Limb (tissue), 2 donors: ENCODE data around the gene TMTC2.
A peak's percentile ranks its signal among the peaks of the same experiment; 100 is the strongest.
"Not testable (repeated sequence)": the region's sequence is repeated elsewhere in the genome, so short reads cannot be mapped to it uniquely, and the experiment has no call there.

Experiments
- DNase-seq, 2 donors: peaks; one replicate each; pipeline ENCODE4 v3.0.0-alpha.2; 2016; ENCODE audit errors: extremely low spot score in 2 of 2

The TMTC2 gene

GRCh38 chr12:82839796-82840195 is 153.1 kb downstream of the TMTC2 start:
- DNase-seq = no peak

DNA sequence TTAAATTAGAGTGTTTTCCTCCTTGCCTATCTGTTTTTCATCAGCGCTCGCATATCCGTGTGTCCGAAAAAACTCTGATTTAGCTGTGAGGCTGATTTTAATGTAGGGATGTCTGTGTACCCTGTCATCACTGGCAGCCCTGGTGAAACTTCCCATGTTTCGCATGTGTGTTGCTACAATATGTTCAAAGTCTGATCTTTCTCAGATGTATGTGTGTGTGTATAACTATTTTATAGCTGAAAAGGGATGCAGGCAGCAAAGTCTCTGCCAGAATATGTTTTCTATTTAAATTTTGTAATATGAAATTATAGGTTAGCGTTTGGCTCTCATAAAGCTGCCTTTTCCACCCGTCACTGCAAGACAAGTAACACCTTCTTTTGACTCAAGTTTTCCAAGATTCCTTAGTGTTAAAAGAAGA is 154.8 kb downstream of the TMTC2 start:
- peak in 1 of 2 donors; percentile 57 for DNase-seq

GRCh38 chr12:82842480-82842879 is 155.8 kb downstream of the TMTC2 start:
- DNase-seq = no peak

GRCh38 chr12:82845076-82845475 is 158.4 kb downstream of the TMTC2 start:
- DNase-seq = not testable (repeated sequence)

- no peak for DNase-seq
Observed at GRCh38 chr12:82848845-82849244, 162.1 kb downstream of the TMTC2 start.

DNA sequence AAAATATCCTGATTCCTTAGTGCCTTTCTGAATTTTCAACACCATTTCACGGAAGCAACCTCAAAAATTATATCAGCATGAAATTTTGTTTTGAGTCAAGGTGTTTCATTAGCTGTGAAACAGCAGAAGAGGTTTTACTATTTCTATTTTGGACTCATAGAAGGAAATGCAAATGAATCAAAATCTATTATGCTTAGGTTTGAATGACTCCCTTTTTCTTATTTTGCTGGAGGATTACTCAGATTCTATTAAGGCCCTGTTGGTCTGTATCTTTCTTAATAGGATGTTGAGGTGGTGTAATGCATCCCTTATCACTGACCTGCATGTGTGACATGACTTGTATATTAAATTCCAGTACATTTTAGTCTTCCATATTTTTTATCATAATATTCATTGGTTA is 165.8 kb downstream of the TMTC2 start:
- no peak for DNase-seq

DNA sequence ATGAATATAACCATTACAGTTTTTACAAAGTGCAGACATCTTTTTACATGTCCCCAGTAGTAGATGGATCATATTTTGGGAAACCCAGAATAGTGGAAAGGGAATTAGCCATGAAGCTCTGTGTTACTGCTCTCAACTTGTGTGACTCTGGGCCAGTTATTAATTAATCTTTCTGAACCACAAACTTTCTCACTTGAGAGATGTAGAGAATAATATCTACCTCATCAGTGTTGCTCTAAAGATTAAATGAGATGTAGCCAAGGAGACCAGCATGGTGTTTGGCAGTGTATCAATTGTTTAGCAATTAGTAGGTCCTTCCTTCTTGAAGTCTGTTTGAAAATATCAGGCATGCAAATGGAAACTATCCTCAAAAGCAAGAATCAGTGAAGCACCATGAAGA is 169.2 kb downstream of the TMTC2 start:
- no peak for DNase-seq

DNA sequence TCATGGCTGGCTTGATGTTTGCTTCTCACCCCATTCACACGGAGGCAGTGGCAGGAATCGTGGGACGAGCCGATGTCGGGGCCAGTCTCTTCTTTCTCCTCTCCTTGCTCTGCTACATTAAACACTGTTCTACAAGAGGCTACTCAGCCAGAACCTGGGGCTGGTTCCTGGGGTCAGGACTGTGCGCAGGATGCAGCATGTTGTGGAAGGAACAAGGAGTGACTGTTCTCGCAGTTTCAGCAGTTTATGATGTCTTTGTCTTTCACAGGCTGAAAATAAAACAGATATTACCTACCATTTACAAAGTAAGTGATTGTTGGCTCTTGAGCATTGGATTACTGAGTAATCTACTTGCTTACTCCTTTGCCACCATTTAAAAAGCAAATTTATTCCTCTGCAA is 170.6 kb downstream of the TMTC2 start:
- DNase-seq = no peak

DNA sequence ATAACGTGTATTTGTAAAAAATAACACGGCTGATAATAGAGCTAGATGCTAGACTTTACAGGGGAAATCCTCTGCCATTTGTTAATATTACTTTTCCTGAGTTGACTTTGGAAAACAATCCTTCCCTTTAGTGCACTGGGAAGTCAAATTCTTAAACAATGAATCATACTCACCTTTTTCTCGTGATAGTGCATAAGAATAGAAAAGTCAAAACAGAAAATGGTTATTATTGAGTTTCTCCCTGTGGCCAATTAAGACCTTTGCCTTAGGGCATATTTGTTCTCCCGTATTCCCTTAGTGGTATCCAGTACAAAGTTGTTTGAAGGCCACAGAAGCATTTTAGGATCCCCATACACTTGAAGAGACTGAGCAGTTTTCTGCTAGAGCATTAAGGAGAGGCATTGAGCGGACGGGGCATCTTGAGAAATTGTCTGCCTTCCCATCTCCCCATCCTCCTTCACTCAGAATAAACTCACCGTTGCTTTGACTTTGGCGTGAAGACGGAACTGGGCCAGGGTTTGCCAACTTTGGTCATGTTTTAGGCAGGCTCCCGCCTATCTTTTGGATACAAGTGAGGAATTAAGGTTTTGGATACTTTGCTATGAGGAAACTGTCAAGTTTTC is 171.3 kb downstream of the TMTC2 start:
- no peak for DNase-seq

GRCh38 chr12:82858534-82858917 is 171.8 kb downstream of the TMTC2 start:
- no peak for DNase-seq

DNA sequence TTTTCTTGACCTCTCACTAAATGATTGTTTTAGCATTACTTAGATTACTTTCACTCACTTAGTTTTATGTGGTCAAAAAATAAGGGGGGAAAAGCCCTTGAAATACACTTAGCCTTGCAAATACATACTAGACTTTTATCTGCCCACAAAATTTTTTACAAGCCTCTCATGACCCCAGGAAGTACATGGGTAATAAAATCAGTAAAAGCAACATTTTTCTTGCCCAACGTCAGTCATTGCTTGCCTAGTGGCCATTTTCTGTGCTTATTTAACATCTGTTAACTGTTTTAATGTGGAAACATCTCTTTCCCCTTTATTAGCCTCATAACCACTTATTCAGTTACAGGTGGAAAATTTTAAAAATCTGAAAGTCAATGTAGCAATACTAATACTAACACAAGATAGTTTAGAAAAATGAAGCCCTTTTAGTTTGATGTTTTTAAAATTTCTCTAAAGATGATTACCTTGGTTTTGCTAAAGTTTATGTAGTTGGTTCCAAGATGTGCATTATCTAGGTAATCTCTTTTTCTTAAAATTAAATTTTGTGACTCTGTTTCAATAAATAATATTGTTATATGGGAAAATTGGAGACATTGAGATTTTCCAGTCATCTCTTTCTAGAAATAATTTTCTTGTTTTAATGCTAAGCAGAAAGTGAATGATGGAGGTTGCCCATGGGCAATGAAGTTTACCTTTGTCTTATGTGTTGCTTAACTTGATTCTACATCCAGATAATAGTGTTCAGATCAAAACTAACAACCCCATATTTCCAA is 175.5 kb downstream of the TMTC2 start:
- no peak for DNase-seq

GRCh38 chr12:82862876-82863649 is 176.4 kb downstream of the TMTC2 start:
- DNase-seq = no peak

DNA sequence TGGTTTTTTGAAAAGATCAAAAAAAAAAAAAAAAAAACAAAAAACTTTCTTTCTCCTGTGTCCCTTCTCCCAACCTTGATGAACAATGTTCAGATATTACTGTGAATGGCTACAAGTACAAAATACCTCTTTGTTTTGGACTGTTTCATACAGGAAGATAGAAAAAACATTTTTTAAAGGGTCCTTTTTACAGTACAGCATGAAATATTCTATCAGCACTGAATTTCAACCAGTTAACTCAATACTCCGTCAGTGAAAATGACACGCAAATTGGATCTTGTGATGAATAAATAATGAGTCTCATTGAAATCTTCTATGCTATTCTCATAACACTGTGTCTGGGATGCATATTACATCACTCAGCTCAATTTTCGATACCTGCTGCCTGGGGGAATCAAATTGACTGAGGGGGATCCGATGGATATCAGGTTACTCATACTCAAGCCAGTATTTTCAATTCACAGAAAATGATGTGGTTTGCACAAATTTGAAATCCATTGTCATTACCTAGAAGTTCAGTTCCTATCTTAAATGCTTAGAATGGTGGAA is 179.6 kb downstream of the TMTC2 start:
- DNase-seq = no peak

GRCh38 chr12:82866946-82867345 is 180.2 kb downstream of the TMTC2 start:
- no peak for DNase-seq

GRCh38 chr12:82867762-82868500 is 181.2 kb downstream of the TMTC2 start:
- DNase-seq = no peak

DNA sequence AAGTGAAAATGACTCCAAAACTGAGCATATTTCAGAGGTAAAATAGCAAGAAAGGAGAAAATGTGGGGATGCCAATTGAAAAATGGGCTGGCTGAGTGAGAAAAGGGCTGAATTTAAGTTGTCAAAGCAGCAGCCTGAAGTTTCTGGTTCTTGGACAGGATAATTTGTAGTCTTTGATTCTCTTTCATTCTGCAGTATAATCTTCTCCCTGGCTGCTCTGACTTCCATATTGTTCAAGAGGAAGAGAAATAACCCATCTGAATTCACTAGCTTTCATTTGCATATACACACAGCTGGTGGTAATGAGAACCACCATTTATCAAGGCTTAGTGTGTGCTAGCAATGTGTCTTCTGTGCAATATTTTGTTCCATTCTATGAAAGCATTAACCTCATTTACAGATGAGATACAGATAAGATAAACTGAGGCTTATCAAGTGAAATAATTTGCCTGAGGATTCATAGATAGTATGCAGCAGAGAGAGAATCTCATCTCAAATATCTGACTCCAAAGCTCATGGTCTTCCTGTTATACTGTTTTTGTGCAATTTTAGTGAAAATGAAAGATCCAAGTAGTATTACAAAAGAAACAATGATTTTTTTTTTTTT is 184.2 kb downstream of the TMTC2 start:
- DNase-seq = no peak

- DNase-seq = no peak
Observed at GRCh38 chr12:82872088-82872487, 185.4 kb downstream of the TMTC2 start.

DNA sequence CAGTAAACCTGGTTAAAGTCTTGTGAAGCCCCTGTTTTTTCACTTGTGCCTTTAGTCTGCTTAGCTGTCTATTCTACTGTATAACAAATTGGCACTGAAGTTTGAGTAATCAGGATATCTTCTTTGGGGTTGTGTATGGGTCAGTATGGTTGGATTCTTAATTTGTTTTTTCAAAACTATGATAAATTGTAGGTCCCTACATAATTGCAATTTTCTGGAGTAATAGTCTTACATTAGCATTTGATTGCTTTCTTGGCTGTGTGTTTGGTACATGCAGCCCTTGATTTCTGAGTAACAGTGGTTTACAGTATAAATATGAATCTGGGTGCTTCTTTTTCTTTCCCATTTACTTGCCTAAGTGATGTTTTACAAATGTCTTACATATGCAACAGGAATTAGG is 186.6 kb downstream of the TMTC2 start:
- DNase-seq = no peak

GRCh38 chr12:82873951-82874350 is 187.2 kb downstream of the TMTC2 start:
- DNase-seq = no peak

- DNase-seq = no peak
Observed at GRCh38 chr12:82874945-82875344, 188.2 kb downstream of the TMTC2 start.

GRCh38 chr12:82876075-82876474 is 189.4 kb downstream of the TMTC2 start:
- no peak for DNase-seq
